NCI-H460 (cell line): Measurements from ENCODE around the gene RARG. TPM values are rescaled to one million over a fixed set of nuclear protein-coding genes. Genes with fewer than 3 reads are reported as not detected.
"Not testable (repeated sequence)": the region's sequence is repeated elsewhere in the genome, so short reads cannot be mapped to it uniquely, and the experiment has no call there.

Experiments used
- DNase-seq: peaks from one replicate; pipeline ENCODE4 v3.0.0-alpha.2; 2016; ENCODE audit warnings: low read depth; ENCODE audit errors: extremely low read depth
- total RNA-seq: library from RNA; depleted of rRNA; stranded (reverse); fragments of >200 nt; shearing (Covaris generic); gene quantifications from 2 replicates; pipeline ENCODE4 v1.2.3, GENCODE V29; 2014; rRNA removed

RARG gene
- total RNA-seq, 1 experiment from 2014 or later, result 12.0 TPM

DNA sequence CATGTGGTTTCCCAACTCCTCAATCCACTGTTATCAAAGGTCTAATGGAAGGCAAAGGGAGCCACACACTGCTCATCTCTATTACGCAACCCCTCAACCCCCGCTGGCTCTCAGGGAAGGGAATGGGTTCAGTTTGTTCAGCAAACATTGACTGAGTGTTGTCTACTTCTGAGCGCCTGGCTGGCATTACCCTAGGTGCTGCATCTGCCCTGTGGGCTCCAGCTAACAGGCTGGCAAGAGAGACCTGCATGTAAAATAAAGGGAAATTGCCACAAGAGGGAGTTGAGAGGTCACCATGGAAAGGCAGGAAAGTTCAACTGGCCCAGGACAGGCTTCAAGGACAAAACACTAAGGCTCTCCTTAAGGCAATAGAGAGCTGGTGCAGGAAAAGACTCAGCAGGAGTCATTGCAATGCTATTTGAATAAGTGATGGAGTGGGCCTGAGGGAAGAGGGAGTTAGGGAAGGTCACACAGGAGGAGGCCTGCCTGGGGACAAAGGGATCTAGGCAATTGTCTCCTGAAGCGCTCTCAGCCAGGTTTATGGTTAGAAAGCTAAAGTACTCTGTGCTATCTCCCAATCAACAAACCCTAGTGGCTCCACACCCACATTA lies 57.0 kb downstream of the RARG start:
- peak; percentile 44 for DNase-seq

DNA sequence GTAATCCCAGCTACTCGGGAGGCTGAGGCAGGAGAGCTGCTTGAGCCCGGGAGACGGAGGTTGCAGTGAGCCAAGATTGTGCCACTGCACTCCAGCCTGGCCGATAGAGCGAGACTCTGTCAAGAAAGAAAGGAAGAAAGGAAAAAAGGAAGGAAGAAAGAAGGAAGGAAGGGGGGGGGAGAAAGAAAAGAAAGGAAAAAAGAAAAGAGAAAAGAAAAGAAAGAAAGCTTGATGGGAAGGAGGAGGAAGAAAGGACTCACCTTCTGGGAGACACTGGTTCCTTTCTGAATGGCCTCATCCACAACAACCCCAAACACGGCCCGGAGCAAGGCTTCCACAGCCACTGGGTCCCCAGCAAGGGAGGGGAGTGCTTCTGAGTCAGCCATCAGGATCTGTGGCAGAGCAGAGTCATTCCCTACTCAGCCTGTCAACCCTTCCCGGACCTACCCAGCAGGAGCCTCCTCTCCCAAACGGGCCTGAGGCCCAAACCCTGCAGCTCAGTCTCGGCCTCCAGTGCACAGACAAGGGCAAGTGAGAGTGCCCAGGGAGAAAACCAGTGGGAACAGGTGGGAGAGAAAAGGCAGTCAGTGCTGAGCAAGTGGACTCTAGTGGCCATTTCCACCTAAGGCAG lies 58.8 kb downstream of the RARG start:
- DNase-seq, result no peak

- DNase-seq, result no peak
These were observed 59.7 kb downstream of the RARG start for GRCh38 chr12:53172352-53172751.

DNA sequence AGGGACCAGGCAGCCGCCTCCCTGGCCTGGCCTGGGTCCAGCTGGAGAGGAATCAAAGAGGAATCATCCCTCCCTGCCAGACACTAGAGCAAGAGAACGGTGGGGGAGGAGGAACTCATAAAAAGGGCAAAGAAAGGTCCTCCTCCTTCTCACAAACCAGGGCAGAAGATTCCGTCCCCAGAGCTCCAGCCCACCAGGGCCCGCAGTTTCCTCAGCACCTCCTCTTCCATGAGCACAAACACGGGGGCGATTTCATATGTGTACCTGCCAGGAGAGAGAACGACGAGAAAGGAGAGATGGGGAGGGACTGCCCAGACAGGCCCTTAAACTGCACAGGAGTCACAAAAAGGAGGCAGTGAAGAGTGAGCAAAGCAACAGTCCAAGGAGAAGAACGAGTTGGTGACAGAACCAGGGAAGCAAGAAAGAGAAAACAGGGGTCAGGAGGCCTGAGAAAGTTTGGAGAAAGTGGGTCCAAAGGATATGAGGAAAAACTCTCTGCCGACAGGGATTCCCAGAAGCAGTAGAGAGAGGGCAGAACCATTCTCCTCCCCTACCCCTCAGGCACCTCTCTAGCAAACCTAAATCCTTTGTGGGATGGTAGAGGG lies 60.2 kb downstream of the RARG start:
- no peak for DNase-seq

DNA sequence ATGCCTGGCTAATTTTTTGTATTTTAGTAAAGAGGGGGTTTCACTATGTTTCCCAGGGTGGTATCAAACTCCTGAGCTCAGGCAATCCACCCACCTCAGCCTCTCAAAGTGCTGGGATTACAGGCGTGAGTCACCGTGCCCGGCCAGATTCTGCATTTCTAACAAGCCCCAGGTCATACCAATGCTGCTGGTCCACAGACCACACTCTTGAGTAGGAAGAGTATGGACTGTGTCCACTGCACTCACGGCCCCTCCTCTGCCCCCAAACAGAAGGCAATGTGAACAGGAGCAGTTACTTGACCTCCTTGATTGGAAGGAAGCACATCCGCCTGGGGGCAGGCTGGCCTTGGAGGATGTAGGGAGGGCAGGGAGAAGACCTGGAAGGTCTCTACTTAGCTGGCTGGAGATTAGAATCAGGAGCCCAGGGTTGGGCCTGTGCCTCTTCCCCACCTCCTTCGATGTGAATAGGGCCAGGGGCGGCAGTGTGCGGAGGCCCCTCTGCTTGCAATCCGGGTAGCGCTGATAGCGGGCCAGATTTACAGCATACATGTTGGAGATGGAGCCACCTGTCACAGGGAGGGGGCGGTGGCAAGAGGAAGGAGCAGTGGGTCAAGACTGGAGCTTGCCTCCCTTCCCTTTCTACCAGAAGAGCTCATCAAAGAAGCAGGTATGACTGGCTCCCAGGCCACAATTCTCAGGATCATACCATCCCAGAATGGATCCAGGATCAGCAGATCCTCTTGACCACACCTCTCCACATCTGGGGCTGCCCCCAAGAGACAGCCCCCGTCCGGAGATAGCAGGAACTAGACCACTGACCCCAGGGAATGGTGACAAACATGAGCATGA lies 60.9 kb downstream of the RARG start:
- no peak for DNase-seq

- no peak for DNase-seq
These were observed 61.8 kb downstream of the RARG start for GRCh38 chr12:53170215-53170614.

- no peak for DNase-seq
These were observed 62.4 kb downstream of the RARG start for GRCh38 chr12:53169644-53170043.

DNA sequence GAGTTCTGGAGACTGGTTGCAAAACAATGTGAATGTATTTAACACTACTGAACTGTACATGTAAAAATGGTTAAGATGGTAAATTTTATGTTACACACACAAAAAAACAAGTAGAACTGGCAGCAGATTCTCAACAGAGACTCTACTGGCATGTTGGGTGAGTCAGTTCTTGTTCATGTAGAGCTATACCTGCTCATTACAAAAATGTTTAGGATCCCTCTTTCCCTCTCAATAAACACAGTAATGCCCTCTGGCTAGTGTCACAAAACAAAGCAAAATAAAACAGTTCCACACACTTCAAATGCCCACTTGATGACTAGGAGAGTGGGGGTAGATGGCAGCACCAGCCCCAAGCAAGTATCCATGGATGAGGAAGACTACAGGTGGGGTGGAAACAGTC lies 65.2 kb downstream of the RARG start:
- no peak for DNase-seq

- DNase-seq, result not testable (repeated sequence)
These were observed 69.0 kb downstream of the RARG start for GRCh38 chr12:53163008-53163407.

DNA sequence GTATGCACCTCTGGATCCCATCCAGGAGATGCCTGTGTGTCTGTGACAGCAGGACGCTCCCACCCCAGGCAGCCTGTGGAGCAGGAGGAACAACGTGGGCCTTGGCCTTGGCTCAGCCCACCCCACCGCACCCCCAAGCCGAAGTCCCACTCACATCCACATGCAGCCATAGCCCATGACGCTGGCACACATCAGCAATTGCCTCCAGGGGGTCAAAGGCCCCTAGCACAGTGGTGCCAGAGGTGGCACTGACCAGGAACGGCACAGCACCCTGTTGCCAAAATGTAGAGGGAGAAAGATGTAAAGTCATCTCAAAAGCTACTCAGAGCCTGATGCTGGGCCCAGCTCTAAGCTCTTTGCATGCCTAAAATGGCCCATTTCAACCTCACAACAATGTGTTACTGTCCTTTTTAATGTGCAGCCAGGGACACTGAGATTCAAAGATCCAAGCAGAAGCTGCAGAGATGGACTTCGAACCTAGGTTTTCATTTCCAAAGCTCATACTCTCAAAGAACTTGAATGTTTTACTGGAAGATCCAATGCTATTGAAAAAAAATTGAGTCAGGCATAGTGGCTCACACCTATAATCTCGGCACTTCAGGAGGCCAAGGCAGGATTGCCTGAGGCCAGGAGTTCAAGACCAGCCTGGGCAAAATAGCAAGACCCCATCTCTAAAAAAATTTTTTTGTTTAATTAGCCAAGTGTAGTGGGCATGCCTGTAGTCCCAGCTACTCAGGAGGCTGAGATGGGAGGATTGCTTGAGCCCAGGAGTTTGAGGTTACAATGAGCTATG lies 70.7 kb downstream of the RARG start:
- no peak for DNase-seq

- no peak for DNase-seq
These were observed 71.3 kb downstream of the RARG start for GRCh38 chr12:53160673-53161072.

Other genes starting within 250 kb of the RARG start
- gene EIF4B, start 225.8 kb downstream of the RARG start, total RNA-seq, result 827 and 879 TPM in 2 replicates
- gene TNS2, start 182.1 kb downstream of the RARG start, total RNA-seq, result 12.1 and 16.9 TPM in 2 replicates
- 24.4 and 28.5 TPM in 2 replicates for gene SPRYD3, start 152.8 kb downstream of the RARG start, total RNA-seq
- 53.1 and 54.9 TPM in 2 replicates for gene IGFBP6, start 134.5 kb downstream of the RARG start, total RNA-seq
- gene SOAT2, start 128.7 kb downstream of the RARG start, total RNA-seq, result not detected in 2 replicates
- 12.3 and 14.9 TPM in 2 replicates for gene ZNF740, start 51.5 kb downstream of the RARG start, total RNA-seq
- 5.6 and 12.6 TPM in 2 replicates for gene CSAD, start 51.3 kb downstream of the RARG start, total RNA-seq
- not detected in 2 replicates for gene ITGB7, start 25.0 kb downstream of the RARG start, total RNA-seq
- 12.3 and 15.7 TPM in 2 replicates for gene ESPL1, start 36.1 kb upstream of the RARG start, total RNA-seq
- 346 and 357 TPM in 2 replicates for gene PFDN5, start 63.3 kb upstream of the RARG start, total RNA-seq
- 112 and 124 TPM in 2 replicates for gene MYG1, start 67.5 kb upstream of the RARG start, total RNA-seq
- 92.3 and 98.9 TPM in 2 replicates for gene AAAS, start 89.4 kb upstream of the RARG start, total RNA-seq
- gene SP7, start 104.1 kb upstream of the RARG start, total RNA-seq, result not detected in 2 replicates
- 49.4 and 51.7 TPM in 2 replicates for gene SP1, start 148.0 kb upstream of the RARG start, total RNA-seq
- gene AMHR2, start 191.6 kb upstream of the RARG start, total RNA-seq, result 0.15 TPM in 1 of 2 replicates, not detected in the other
- gene PRR13, start 209.5 kb upstream of the RARG start, total RNA-seq, result 119 and 129 TPM in 2 replicates
- gene PCBP2, start 219.9 kb upstream of the RARG start, total RNA-seq, result 215 and 326 TPM in 2 replicates